NOMO-1 treated with DMSO at 0.1 percent for 48 hours (cell line): ENCODE data around the gene NKX2-3.

Experiments used
- DNase-seq: peaks from one replicate; lab custom pipeline; 2025; ENCODE audit not compliant: unreplicated experiment; lab: John Stamatoyannopoulos, UW

NKX2-3 gene

DNA sequence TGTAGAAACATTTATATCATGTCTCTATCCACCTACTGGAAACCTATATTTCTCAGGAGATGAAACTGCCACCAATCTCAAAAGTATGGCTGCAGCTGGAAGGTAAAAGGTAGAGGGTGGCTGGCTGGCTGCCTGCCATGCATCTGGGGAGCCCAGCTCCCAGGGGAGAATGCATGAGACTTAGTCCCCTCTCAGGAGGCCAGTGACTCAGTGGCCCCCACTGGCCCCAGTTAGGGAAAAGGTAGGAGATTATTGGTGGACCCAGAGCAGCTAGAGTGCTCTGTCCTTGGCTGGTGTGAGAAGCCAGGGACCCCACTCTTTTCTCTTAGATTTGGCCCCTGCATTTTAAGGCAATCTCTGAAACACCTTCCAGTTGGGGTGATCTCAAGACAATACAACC lies 6.8 kb upstream of the NKX2-3 start:
- no peak for DNase-seq

GRCh38 chr10:99526861-99527504 lies 5.8 kb upstream of the NKX2-3 start:
- DNase-seq: no peak

- DNase-seq: no peak
Measured at GRCh38 chr10:99527526-99528493, 4.9 kb upstream of the NKX2-3 start.

GRCh38 chr10:99528494-99529441 lies 4.0 kb upstream of the NKX2-3 start:
- DNase-seq: no peak

DNA sequence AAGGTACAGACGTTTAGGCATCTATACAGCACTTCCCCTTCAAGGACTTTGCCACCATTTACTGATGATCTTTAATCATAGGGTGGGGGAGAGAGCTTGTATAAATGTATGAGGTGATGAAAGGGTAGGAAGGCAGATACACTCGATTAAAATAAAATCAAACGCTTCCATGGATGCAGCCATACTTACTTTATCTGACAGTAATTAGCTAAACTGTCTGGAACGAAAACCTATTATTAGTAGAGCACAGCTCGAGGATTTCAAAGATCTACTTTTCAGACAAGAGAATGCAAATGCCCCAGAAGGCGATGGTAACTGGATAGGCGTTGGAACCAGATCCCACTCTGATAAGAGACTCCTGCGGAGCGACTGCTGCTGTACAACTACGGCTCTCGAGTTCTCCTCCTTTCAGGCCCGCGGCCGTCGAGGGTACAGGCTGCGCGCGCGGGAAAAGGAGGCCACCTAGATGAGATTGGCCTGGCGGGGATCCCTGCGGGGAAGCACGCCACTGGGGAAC lies 3.1 kb upstream of the NKX2-3 start:
- no peak for DNase-seq

- no peak for DNase-seq
Measured at GRCh38 chr10:99530108-99531025, 2.4 kb upstream of the NKX2-3 start.

GRCh38 chr10:99531026-99531695 lies 1.6 kb upstream of the NKX2-3 start:
- DNase-seq: no peak

- no peak for DNase-seq
Measured at GRCh38 chr10:99531696-99532593, 797 bp upstream of the NKX2-3 start.

- no peak for DNase-seq
Measured at GRCh38 chr10:99533496-99534449, 1.0 kb downstream of the NKX2-3 start.

GRCh38 chr10:99534450-99534938 lies 1.8 kb downstream of the NKX2-3 start:
- no peak for DNase-seq

GRCh38 chr10:99534939-99535763 lies 2.4 kb downstream of the NKX2-3 start:
- DNase-seq: peak; percentile 18

DNA sequence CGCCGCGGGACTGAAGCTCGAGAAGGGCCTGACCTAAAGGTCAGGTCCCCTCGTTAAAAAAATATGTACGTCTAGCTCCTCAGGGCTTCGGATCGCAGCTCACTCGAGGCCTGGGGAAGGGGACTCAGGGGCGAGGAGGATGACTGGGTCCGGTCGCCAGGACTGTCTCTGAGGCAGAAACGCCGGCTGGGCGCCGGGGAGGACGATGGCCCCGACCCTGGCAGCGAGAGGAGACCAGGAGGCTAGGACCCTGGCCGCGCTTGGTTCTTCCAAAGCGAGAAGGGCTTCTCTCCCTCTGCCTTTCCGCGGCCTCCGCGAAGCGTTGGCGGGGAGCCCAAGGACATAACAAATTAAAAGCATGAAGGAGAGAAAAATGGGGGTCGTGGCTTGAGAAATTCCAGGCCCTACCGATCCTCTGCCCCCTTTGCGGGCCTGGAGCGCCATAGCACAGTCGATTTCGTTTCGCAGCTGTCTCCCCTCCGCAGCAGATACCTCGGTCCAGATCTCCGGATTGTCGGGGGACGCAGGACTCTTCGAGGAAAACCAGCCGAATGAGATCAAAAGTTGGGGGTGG lies 3.1 kb downstream of the NKX2-3 start:
- no peak for DNase-seq

DNA sequence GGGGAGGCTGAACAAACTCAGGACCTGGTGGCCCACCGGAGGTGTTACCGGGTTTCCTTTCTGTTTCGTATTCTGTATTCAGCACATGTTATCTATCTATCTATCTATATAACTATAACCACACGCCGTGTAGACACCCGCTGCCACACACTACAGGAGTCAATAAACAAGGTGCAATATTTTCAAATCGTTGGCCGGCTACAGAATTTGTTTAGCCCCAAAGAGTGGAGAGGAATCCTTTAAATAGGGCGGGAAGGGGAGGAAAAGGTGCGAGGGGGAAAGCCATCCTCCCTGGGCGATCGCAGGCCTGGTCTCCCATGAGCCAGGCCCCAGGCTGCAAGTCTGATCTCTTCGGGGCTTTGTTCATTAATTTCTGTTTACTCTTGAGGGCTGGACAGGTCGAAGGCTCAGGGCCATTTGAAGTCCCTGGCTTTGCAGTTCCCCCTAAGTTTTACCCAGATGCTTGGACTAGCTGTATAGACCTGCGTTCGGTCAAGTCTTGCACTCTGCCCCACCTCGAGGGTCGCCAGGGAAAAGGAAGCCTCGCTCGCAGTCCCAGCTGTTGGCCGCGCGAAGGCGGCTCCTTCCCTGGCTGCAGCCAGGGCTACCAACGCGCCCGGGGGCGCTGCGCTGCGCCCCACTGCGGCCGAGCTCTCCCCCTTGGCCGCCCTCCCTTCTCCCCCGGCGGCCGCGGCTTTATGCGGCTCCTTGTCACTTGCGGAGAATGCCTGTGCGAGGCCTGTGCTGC lies 3.8 kb downstream of the NKX2-3 start:
- DNase-seq: no peak

- DNase-seq: peak; percentile 11
Measured at GRCh38 chr10:99537086-99537988, 4.6 kb downstream of the NKX2-3 start.
